Naive B cell (primary cell): ENCODE data around the gene KCNQ1. TPM values are rescaled to one million over a fixed set of nuclear protein-coding genes. Genes with fewer than 3 reads are reported as not detected.
A peak's percentile ranks its signal among the peaks of the same experiment; 100 is the strongest.

ENCODE experiments used
- ATAC-seq, 2 donors: fragments of 150-1000 bp; cut with Tn5 transposase; 2 replicates each; pipeline ENCODE4 v1.10.0; 2021; ENCODE audit warnings: low read depth in 2 of 2, mild to moderate bottlenecking in 2 of 2, moderate library complexity in 2 of 2
- DNase-seq: peaks from one replicate; pipeline ENCODE4 v3.0.0; 2022
- H3K27ac Mint-ChIP-seq, 6 donors: one replicate each; pipeline ENCODE4 v1.8.0; 2020 to 2022; ENCODE audit warnings: mild to moderate bottlenecking in 6 of 6, mixed read lengths in 6 of 6, moderate library complexity in 5 of 6, inconsistent platforms in 2 of 6
- H3K27me3 Mint-ChIP-seq, 3 donors: one replicate each; pipeline ENCODE4 v1.8.0; 2021 to 2022; ENCODE audit warnings: mixed read lengths in 3 of 3, mild to moderate bottlenecking in 1 of 3
- H3K36me3 Mint-ChIP-seq, 2 donors: one replicate each; pipeline ENCODE4 v1.8.0; 2020 to 2022; ENCODE audit warnings: mixed read lengths in 2 of 2, inconsistent platforms in 1 of 2, mild to moderate bottlenecking in 1 of 2
- H3K4me1 Mint-ChIP-seq, 3 donors: one replicate each; pipeline ENCODE4 v1.8.0; 2020 to 2022; ENCODE audit warnings: mixed read lengths in 3 of 3, inconsistent platforms in 1 of 3, mild to moderate bottlenecking in 1 of 3, moderate library complexity in 1 of 3
- H3K4me3 Mint-ChIP-seq, 8 donors: one replicate each; pipeline ENCODE4 v1.8.0; 2020 to 2022; ENCODE audit warnings: mild to moderate bottlenecking in 8 of 8, mixed read lengths in 8 of 8, moderate library complexity in 8 of 8, inconsistent platforms in 2 of 8
- H3K9me3 Mint-ChIP-seq, 7 donors: one replicate each; pipeline ENCODE4 v1.8.0; 2020 to 2022; ENCODE audit warnings: mixed read lengths in 7 of 7, mild to moderate bottlenecking in 5 of 7, inconsistent platforms in 2 of 7, moderate library complexity in 1 of 7
- polyA plus RNA-seq, 6 donors: library from polyadenylated mRNA; unstranded; fragments of 300-500 nt; fragmentation: Illumina TruSeq; gene quantifications; one replicate each; pipeline ENCODE4 v1.2.3, GENCODE V29; 2021; ENCODE audit warnings: low read depth in 6 of 6

KCNQ1 gene
- polyA plus RNA-seq, 6 donors from 2014 or later, result 9.3 to 22.6 (median 10.3) TPM

DNA sequence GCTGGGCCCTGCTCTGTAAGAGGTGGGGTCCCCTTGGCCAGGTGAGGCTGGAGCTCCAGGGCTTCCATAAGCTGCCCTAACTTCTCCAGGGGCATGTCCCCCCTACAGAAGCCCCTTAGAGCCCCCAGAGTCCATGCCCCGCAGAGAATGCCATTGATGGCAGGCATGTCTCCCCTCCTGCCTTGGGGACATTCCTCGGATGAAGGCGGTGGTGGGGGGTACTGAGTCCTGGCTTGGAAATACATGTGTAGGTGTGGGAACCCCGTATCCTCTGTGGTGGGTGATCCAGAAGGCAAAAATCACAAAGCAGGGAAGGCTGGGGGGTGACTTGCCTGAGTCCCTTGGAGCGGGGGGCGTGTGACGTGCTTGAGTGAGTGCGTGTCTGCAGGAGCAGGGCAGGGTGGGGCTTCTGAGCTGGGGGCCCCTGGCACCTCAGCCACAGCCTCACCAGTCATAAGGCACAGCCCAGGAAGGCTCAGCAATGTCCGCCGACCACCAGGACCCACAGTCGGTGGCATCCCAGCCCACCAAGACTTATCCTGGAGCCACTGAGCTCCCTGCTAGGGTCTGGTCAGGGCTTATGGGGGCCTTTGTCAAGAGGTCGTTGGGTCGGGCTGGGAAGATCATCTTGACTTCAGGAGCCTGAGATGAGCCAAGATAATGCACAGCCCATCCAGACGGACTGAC lies 324.7 kb downstream of the KCNQ1 start:
- H3K9me3 Mint-ChIP-seq, result peaks cover 0 to 13% (median 5%) of the 10 kb centered on the region in 7 donors
- DNase-seq, result no peak
- no peak for ATAC-seq

DNA sequence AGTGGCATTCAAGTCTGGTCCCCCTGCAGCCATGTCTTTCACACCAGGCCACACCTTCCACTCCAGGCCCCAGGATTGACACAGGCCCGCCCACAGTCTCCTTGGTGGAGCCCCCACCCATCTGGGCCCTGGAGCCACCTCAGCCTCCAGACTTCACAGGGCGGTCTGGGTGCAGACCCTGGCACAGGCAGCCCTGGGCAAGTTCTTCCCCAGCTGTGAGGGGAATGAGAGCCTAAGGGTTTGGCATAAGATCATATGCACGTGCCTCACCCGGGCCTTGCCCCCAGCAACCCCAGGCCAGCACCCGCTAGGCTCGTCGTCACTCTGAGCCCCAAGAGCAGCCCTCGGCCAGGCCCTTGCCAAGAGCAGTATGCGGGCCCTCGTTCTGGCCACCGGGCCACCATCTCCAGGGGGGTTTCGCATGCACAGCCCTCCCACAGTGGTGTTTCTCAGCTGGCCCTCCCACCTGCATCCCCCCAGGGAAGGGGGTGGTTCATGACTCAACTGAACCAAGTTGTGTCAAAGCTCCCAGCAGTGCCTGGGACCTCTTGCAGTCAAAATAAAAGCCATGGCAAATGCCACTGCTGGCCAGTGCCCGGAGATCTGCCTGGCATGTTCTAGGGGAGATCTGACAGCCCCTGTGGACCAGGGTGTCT lies 325.4 kb downstream of the KCNQ1 start:
- H3K36me3 Mint-ChIP-seq, result peaks cover 0 to 48% of the 10 kb centered on the region in 2 donors
- ATAC-seq (no peak), DNase-seq (no peak)
- H3K27me3 Mint-ChIP-seq, result peaks cover 0 to 43% (median 4%) of the 10 kb centered on the region in 3 donors
- H3K27ac Mint-ChIP-seq, result peak overlapping the region in 2 of 6 donors; percentile 44 to 47
- H3K4me1 Mint-ChIP-seq, result peaks cover 0 to 3% (median 0%) of the 10 kb centered on the region in 3 donors
- no peak overlapping the region for H3K4me3 Mint-ChIP-seq
- H3K9me3 Mint-ChIP-seq, result peaks cover 0 to 8% (median 5%) of the 10 kb centered on the region in 7 donors

More for the DNA sequence above, 324.7 kb downstream of the KCNQ1 start:
- Mint-ChIP-seq H3K4me1 (peaks cover 0 to 3% (median 0%) of the 10 kb centered on the region in 3 donors), H3K36me3 (peaks cover 0 to 51% of the 10 kb centered on the region in 2 donors), H3K27ac (peak overlapping the region in 2 of 6 donors; percentile 15 to 16), H3K27me3 (peaks cover 0 to 43% (median 4%) of the 10 kb centered on the region in 3 donors), H3K4me3 (no peak overlapping the region)

DNA sequence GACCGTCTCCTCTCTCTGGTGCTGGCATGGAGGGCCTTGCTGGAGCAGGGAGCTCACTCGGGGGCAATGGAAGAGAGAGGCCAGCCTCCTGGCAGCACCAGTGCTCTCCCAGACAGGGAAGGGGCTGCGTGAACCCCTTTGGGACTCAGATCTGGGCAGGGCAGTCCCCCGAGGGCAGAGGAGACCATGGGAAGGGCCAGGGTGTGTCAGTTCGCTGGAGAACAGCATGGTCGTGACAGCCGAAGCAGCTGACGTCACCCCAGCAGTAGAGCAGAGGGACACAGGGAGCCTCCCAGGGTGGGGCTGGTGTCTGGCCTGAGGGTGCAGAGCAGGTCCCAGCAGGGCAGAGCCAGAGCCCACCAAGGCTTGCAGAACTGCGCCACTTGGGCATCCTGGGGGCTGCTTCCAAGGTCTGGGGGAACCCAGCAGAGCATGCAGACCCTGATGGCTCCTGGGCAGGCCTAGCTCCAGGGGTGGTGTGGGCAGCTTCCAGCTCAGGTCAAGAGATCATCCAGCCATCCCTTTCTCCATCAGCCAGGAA lies 326.0 kb downstream of the KCNQ1 start:
- peak overlapping the region in 2 of 6 donors; percentile 44 to 47 for H3K27ac Mint-ChIP-seq
- H3K36me3 Mint-ChIP-seq, result peaks cover 0 to 41% of the 10 kb centered on the region in 2 donors
- ATAC-seq (no peak), DNase-seq (no peak)
- peaks cover 0 to 3% (median 0%) of the 10 kb centered on the region in 3 donors for H3K4me1 Mint-ChIP-seq
- H3K27me3 Mint-ChIP-seq, result peaks cover 0 to 43% (median 4%) of the 10 kb centered on the region in 3 donors
- H3K9me3 Mint-ChIP-seq, result peaks cover 0 to 3% (median under 1%) of the 10 kb centered on the region in 7 donors
- H3K4me3 Mint-ChIP-seq, result no peak overlapping the region

DNA sequence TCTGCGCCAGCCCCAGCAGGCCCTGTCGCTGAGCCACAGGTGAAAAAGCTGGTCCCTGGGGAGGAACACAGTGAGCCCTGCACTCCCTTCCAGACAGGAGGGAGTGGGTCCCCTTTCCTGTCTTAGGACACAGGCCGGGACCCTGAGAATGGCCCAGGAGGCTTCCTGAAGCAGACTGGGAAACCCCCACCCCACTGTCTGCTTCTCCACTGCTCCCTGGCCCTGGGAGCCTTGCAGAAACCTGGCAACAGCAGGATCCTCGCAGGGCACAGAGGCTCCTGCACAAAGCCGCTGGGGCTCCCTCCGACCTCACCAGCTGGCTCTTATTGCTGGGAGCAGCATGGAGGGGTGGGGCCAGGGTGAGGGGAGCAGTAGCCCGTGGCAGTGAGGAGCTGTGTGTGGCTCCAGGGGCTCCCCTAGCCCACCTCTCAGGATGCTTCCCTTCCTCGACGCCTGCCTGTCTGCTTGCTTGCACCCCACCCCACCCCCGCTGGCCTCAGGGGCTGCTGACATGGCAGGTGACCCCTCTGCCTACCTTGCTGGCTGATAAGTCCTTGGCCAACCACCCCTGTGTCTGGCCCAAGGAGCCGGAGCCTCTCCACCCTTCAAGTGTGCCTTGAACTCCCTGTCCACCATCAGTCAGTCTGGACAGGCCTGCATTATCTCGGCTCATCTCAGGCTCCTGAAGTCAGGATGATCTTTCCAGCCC lies 327.1 kb downstream of the KCNQ1 start:
- Mint-ChIP-seq H3K27ac (no peak overlapping the region), H3K4me3 (no peak overlapping the region), H3K9me3 (no peaks in the 10 kb centered on the region), H3K4me1 (peaks cover 0 to 3% (median 0%) of the 10 kb centered on the region in 3 donors), H3K27me3 (peaks cover 0 to 37% (median 4%) of the 10 kb centered on the region in 3 donors), H3K36me3 (peaks cover 0 to 36% of the 10 kb centered on the region in 2 donors)
- ATAC-seq (no peak), DNase-seq (no peak)

DNA sequence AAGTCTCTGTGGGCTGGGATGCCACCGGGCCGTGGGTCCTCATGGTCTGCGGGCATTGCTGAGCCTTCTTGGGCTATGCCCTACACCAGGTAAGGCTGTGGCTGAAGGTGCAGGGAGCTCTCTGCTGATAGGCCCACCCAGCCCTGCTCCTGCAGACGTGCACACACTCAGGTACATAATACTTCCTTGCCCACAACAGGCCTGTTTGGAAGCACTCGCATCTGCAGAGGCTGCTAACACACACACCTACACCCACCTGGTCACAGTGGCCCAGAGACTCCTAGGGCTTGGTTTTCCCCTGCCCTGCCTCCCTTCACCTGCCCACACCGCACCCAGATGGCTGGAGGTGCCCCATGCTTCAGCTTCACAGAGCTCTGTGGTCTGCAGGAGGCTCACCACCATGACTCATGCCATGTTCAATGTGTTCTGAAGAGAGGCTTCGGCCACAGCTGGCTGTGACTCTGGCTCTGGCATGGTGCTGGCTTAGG lies 327.8 kb downstream of the KCNQ1 start:
- Mint-ChIP-seq H3K4me1 (peaks cover 0 to 3% (median 0%) of the 10 kb centered on the region in 3 donors), H3K36me3 (peaks cover 0 to 36% of the 10 kb centered on the region in 2 donors), H3K4me3 (no peak overlapping the region), H3K9me3 (no peaks in the 10 kb centered on the region), H3K27ac (no peak overlapping the region), H3K27me3 (peaks cover 0 to 31% (median 4%) of the 10 kb centered on the region in 3 donors)
- ATAC-seq (no peak), DNase-seq (no peak)

DNA sequence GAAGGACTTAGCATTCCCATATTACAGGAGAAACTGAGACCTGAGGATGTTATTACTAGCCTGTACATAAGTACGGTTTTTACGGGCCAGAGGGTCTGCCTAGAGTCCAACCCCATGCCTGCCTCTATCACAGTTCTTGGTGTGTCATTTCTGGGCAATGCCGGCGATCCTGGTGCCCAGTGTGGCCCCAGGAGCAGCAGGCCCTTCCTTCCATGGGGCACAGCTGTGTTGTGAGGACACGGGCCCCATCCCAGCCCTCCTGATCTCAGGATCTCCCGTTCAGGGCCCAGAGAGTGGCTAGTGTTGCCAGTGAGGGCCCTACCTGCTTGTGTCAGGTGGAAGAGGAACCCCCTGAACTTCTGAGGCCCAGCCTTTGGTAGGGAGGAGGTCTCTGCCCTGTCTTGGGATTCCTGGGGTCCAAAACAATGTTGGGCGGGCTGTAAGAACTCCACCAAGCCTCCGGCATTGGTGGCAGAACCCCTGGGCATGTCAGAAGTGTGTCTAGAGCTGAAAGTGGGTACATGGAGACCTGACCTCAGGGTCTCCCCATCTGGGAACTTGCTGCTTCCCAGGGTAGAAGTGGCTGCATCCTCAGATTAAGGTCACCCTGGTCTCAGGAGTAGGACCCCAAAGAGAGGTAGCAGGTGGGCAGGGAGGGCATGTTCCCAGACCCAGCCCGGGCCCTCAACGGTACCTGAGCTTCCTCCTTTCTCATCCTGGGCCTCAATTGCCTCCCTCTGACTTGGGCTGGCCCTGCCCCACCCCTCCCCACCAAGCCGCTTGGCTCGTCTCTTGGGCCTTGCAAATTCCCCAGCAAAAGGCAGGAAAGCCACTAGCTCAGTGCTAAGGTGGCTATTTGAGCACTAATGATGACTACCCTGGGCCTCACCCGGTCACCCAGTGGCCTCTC lies 329.6 kb downstream of the KCNQ1 start:
- DNase-seq (no peak), ATAC-seq (no peak)
- Mint-ChIP-seq H3K9me3 (no peaks in the 10 kb centered on the region), H3K4me3 (no peak overlapping the region), H3K27ac (no peak overlapping the region), H3K4me1 (no peaks in the 10 kb centered on the region), H3K36me3 (peaks cover 0 to 36% of the 10 kb centered on the region in 2 donors), H3K27me3 (peaks cover 0 to 24% (median 4%) of the 10 kb centered on the region in 3 donors)

DNA sequence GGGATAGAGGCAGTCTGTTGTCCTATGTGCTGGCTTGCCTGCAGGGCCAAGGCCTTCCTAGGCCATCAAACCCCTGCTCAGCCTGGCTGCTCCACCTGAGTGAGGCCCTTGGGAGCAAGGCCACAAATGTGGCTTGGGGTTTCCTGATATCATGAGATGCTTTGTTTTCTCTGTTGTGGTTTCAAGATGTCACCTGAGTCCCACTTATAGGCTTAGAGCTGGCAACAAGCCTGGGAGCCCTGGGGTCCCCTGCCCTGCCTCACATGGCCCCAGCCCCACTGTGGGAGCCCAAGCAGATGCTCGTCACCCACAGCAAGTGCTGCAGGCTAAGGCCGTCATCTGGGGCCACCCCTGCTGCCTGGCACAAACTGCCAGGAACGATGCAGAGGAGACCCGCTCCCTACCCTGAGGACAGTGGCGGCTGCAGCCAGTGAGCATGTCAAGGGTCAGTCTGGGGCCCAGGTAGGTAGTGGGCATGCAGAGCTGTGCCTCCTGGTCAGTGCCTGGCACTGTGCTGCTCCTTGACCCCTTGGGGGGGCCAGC lies 330.3 kb downstream of the KCNQ1 start:
- DNase-seq (no peak), ATAC-seq (no peak)
- Mint-ChIP-seq H3K36me3 (peaks cover 0 to 36% of the 10 kb centered on the region in 2 donors), H3K27me3 (peaks cover 0 to 24% (median 4%) of the 10 kb centered on the region in 3 donors), H3K4me3 (no peak overlapping the region), H3K4me1 (no peaks in the 10 kb centered on the region), H3K9me3 (no peaks in the 10 kb centered on the region), H3K27ac (no peak overlapping the region)

DNA sequence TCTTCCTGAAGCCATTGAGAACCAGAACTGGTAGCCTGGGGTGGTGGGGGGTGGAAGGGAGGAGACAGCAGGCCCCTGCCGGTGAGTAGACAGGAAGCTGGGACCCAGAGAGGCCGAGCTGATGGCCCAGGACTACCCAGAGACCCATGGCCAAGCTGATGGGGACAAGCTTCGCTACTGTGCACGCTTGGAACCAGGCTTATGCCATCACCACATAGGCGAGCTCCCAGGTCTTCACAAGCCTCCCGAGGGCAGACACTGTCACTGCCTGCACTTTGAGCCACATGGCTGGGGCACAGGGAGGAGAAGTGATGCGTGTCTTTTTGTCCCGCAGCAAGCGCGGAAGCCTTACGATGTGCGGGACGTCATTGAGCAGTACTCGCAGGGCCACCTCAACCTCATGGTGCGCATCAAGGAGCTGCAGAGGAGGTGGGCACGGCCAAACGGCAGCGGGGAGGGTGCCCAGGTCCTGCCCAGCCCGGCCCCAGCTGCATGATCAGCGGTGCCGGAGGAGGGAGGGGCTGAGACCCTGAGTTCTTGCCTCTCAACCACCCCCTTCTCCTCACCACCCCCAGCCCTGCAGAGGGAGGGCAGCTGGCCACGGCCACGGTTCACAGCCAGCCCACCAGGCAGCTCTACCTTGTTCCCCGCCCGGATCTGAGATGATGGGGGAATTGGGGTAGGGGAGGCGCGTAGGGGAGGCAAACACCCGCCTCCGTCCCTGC lies 331.0 kb downstream of the KCNQ1 start:
- peaks cover 0 to 30% of the 10 kb centered on the region in 2 donors for H3K36me3 Mint-ChIP-seq
- no peak overlapping the region for H3K4me3 Mint-ChIP-seq
- no peak overlapping the region for H3K27ac Mint-ChIP-seq
- H3K27me3 Mint-ChIP-seq, result peaks cover 0 to 26% (median 4%) of the 10 kb centered on the region in 3 donors
- DNase-seq, result no peak
- H3K9me3 Mint-ChIP-seq, result no peaks in the 10 kb centered on the region
- H3K4me1 Mint-ChIP-seq, result peaks cover 0 to 4% (median 1%) of the 10 kb centered on the region in 3 donors
- ATAC-seq, result no peak

DNA sequence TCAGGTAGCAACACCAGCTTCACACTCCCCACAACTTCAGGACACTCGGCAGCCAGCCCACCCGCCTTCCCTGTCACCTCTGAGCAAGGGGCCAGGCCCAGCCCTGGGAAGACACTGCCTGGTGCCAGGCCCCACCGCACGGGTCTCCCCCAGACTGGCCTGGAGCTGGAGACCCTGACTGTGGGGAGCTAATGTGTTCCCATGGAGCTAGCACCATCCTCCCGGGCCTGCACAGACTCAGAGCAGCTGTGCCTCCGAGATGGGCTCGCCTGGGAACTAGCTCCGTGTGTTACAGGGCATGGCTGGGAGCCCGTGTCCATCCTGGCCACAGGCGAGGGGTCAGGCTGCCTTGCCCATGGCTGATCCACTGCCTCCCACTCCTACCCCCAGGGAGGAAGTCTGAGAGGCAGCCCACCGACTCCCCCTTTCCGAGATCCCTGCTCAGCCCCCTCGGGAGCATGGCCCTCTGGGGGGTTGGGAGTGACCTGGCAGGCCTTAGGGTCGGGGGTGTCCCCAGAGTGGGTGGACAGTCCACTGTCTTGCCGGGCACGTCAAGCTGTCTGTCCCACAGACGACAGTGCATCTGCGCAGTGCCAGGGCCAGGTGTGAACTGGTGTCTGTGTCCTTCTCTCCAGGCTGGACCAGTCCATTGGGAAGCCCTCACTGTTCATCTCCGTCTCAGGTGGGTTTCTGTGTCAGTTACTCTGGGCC lies 331.7 kb downstream of the KCNQ1 start:
- no peak for DNase-seq
- peaks cover 0 to 27% (median 2%) of the 10 kb centered on the region in 3 donors for H3K27me3 Mint-ChIP-seq
- no peak overlapping the region for H3K4me3 Mint-ChIP-seq
- H3K27ac Mint-ChIP-seq, result no peak overlapping the region
- peaks cover 0 to 23% of the 10 kb centered on the region in 2 donors for H3K36me3 Mint-ChIP-seq
- no peak for ATAC-seq
- H3K9me3 Mint-ChIP-seq, result no peaks in the 10 kb centered on the region
- H3K4me1 Mint-ChIP-seq, result peaks cover 0 to 10% (median 7%) of the 10 kb centered on the region in 3 donors

DNA sequence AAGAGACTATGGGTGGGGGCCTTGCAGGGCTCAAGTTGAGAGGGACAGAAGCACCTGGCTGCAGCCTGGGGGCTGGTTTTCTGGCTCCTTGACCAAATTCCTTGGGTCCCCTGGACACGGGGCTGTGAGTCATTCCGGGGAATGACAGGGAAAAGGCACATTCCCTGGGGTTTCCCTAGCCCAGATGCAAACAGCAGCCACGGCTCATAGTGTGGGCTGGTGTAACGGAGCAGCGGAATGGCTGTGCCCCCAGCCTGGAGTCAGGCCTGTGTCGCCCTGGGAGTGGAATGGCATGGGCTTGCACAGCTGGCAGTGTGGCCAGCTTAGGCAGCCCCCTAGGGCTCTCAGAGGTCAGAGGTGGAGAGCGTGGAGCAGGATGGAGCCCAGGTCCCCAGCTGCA lies 332.6 kb downstream of the KCNQ1 start:
- H3K4me3 Mint-ChIP-seq, result no peak overlapping the region
- peaks cover 0 to 15% (median 7%) of the 10 kb centered on the region in 3 donors for H3K4me1 Mint-ChIP-seq
- DNase-seq, result no peak
- H3K27me3 Mint-ChIP-seq, result peaks cover 0 to 21% (median 0%) of the 10 kb centered on the region in 3 donors
- ATAC-seq, result no peak
- H3K9me3 Mint-ChIP-seq, result peaks cover 0 to 2% (median 0%) of the 10 kb centered on the region in 7 donors
- H3K36me3 Mint-ChIP-seq, result peaks cover 0 to 22% of the 10 kb centered on the region in 2 donors
- no peak overlapping the region for H3K27ac Mint-ChIP-seq
